BE2C (cell line): ENCODE data around the gene EMID1.

Experiments used
- DNase-seq: peaks from one replicate; pipeline ENCODE4 v3.0.0-alpha.2; 2020
- H3K27me3 ChIP-seq: fragments of 250-450 bp; sonication (Bioruptor Pico); 2 replicates; pipeline ENCODE4 v1.5.1; 2020; ENCODE audit warnings: mild to moderate bottlenecking
- H3K36me3 ChIP-seq: fragments of 250-450 bp; sonication (Bioruptor Pico); 2 replicates; pipeline ENCODE4 v1.5.1; 2020; ENCODE audit warnings: mild to moderate bottlenecking
- H3K4me1 ChIP-seq: fragments of 250-450 bp; sonication (Bioruptor Pico); 2 replicates; pipeline ENCODE4 v1.5.1; 2020
- H3K4me3 ChIP-seq: 2 replicates; pipeline ENCODE4 v1.5.1; 2011; ENCODE audit warnings: low read depth, low read length
- H3K9me3 ChIP-seq: fragments of 250-450 bp; sonication (Bioruptor Pico); 2 replicates; pipeline ENCODE4 v1.5.1; 2020
- TF ChIP-seq, protein P1 (sequence below): IDR thresholded peaks from 2 replicates; pipeline ENCODE4 v1.5.1; 2012; ENCODE audit warnings: mild to moderate bottlenecking, low read depth, low read length

EMID1 gene

DNA sequence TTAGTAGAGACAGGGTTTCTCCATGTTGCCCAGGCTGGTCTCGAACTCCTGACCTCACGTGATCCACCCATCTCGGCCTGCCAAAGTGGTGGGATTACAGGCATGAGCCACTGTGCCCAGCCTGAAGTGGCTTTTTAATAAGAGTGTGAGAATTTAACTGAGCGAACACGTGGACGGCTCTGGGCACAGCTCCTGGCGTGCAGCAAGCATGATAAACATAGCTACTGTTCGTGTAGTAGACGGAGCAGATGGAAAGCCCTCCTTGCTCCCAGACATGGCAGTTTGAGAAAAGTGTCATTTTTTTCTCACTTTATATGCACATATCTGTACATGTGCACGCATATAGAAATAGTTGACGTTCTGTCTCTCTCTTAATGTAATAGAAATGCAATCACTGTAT lies 7.0 kb downstream of the EMID1 start:
- H3K27me3 ChIP-seq = no peaks in the 10 kb centered on the region; the same call in 1 of the 2 replicates
- no peak for DNase-seq
- H3K36me3 ChIP-seq = no peaks in the 10 kb centered on the region
- TF ChIP-seq, protein P1, sequence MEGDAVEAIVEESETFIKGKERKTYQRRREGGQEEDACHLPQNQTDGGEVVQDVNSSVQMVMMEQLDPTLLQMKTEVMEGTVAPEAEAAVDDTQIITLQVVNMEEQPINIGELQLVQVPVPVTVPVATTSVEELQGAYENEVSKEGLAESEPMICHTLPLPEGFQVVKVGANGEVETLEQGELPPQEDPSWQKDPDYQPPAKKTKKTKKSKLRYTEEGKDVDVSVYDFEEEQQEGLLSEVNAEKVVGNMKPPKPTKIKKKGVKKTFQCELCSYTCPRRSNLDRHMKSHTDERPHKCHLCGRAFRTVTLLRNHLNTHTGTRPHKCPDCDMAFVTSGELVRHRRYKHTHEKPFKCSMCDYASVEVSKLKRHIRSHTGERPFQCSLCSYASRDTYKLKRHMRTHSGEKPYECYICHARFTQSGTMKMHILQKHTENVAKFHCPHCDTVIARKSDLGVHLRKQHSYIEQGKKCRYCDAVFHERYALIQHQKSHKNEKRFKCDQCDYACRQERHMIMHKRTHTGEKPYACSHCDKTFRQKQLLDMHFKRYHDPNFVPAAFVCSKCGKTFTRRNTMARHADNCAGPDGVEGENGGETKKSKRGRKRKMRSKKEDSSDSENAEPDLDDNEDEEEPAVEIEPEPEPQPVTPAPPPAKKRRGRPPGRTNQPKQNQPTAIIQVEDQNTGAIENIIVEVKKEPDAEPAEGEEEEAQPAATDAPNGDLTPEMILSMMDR = no peak
- no peaks in the 10 kb centered on the region for H3K9me3 ChIP-seq
- no peak overlapping the region for H3K4me3 ChIP-seq
- H3K4me1 ChIP-seq = no peaks in the 10 kb centered on the region

DNA sequence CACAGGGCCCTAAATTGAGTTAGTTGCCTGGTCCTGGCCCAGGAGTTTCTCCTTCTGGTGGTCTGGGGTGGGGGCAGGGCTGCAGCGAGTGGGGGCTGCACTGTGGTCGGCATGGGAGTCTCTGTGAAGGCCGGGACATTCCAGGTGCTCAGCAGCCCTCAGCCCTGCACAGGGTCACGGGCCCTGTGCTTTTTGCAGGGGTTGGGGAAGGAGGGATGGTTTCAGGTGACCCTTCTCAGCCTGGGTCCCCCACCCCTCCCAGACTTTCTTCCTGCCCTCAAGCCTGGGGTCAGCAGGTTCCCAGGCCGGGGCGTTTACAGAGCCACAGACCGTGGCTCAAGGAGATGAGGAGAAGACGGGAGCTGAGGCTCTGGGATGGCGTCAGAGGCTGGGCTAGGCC lies 7.8 kb downstream of the EMID1 start:
- DNase-seq = no peak

DNA sequence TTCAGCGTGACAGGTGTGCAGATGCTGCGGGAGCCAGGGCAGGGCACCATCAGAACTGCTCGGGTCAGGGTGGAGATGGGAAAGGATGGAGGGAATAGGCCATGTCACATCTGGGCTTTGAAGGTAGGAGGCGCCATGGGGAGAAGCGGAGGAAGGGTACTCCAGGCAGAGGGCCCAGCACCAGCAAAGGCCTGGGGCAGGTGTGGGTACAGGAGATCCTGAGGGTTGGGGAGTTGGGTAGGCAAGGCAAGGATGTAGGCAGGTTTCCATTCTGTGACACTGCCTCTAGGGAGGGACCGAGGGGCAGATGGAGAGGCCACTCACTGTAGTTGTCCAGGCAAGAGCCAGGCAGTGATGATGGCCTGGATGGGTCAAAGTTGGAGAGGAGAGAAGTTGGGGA lies 8.5 kb downstream of the EMID1 start:
- no peaks in the 10 kb centered on the region for H3K4me1 ChIP-seq
- no peaks in the 10 kb centered on the region for H3K27me3 ChIP-seq
- no peak overlapping the region for H3K4me3 ChIP-seq
- no peaks in the 10 kb centered on the region for H3K36me3 ChIP-seq
- TF ChIP-seq, protein P1 = no peak
- no peak for DNase-seq
- H3K9me3 ChIP-seq = no peaks in the 10 kb centered on the region

More for the DNA sequence above, 7.8 kb downstream of the EMID1 start:
- no peaks in the 10 kb centered on the region for H3K4me1 ChIP-seq
- no peaks in the 10 kb centered on the region for H3K36me3 ChIP-seq
- no peaks in the 10 kb centered on the region for H3K9me3 ChIP-seq
- TF ChIP-seq, protein P1 = no peak
- H3K4me3 ChIP-seq = no peak overlapping the region
- no peaks in the 10 kb centered on the region for H3K27me3 ChIP-seq

DNA sequence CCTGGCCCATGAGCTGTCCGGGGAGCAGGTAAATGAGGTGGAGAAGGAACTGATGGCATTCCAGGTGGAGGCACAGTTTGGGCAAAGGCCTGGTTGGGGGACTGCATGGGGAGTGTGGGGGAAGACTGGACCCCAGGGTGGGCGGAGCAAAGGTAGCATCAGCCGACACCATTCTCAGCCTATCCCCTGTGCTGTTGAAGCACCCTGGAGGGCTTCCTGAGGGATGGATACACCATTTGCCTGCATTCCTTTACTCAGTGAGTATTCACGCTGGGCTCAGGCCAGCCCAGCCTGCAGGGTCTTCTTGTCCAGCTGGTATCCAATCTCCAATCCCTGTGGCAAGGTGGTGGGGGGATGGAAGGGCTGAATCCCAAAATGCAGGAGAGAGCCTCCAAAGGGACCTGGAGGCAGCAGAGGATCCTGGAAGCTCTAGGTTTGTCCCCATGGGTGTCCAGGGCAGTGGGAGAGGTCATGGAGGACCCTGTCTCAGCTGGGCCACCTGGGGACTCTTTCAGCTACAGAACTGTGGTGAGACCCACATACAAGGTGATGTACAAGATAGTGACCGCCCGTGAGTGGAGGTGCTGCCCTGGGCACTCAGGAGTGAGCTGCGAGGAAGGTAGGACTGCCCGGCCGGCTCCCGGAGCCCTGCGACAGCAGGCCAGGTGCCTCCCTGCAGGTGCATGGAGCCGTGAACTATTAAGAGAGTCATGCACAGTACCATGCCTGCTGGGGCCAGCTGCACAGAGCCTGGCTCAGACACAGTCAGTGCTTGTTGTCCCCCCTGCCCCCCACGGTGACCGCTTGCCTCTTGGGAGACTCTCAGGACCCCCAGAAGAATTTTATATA lies 9.5 kb downstream of the EMID1 start:
- TF ChIP-seq, protein P1 = no peak
- Histone ChIP-seq H3K36me3 (no peaks in the 10 kb centered on the region), H3K4me3 (no peak overlapping the region), H3K9me3 (no peaks in the 10 kb centered on the region), H3K4me1 (no peaks in the 10 kb centered on the region), H3K27me3 (no peaks in the 10 kb centered on the region)
- DNase-seq = no peak

DNA sequence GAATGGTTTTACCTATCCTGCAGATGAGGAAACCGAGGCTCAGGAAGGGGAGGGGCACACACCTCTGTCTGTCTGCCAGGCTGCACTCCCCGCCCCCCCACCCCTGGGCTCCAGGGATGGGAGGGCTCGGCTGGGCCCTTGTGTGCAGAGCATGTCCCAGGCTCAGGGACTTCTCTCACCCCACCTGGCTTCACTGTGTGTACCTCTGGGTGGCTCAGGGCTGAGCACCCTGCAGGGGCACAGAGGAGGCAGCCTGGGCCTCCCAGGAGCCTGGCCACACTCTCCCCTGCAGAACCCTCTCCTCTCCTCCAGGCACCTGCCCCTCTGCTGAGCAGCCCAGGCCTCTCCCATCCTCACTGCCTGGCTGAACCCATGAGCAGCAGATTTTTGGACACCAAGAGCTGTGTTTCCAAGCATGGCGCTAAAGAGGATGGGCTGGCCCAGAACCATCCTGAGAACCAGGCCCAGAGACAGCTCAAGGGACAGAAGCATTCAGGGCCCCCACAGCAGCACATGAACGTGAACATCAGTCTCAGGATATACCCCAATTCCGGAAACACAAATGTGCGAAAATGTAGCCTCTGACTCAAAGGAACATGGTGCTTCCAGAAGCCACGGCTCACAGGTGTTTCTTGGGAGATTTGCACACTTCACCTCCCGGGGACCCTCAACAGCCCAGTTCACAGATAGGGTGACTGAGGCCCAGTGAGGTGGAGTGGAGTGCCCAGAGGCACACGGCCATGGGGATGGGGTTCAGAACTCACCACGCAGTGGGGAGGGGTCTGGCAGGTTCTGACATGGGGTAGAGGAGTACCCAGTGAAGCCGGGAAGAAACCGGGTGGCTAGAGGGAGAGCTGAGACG lies 10.5 kb downstream of the EMID1 start:
- Histone ChIP-seq H3K27me3 (no peaks in the 10 kb centered on the region), H3K36me3 (no peaks in the 10 kb centered on the region), H3K4me3 (no peak overlapping the region), H3K4me1 (no peaks in the 10 kb centered on the region), H3K9me3 (no peaks in the 10 kb centered on the region)
- DNase-seq = no peak
- TF ChIP-seq, protein P1 = no peak
